ENCODE measurements around the gene PPP2R5D. TPM values are rescaled to one million over a fixed set of nuclear protein-coding genes. Genes with fewer than 3 reads are reported as not detected.
A peak's percentile ranks its signal among the peaks of the same experiment; 100 is the strongest.

Gene PPP2R5D
- total RNA-seq, 2 donors from 2014 or later: 57.5 to 59.1 TPM

DNA sequence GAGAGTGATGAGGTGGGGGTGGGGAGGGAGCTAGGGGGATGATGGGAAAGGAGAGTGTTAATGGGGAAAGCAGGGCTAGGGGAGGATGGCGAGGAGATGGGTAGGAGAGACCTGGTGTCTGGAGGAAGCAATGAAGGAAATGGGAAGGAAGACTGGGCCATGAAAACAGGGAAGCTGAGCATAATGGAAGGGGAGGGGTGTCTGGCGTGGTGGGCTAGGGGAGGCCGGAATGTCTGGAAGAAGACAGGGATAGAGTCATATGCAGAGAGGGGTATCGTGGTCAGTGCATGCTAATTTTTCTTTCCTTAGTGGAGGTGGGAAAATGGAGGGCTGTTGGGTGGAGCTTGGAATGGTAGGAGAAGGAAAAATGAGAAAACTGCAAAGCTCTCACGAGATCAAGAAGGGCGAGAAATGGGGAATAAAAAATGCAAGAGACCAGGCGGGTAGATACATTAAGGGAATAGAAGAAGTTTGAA lies 30.1 kb downstream of the PPP2R5D start:
- 2 to 4% methylated on average over 7 of the region's 7 CpGs for WGBS, 2 experiments (ENCODE audit: insufficient coverage in 1 of 2, insufficient read length in 1 of 2)
- Mint-ChIP-seq H3K4me1 (peaks cover 27% of the 10 kb centered on the region), H3K9me3 (no peaks in the 10 kb centered on the region), H3K27me3 (ENCODE audit: insufficient read depth) (peaks cover 1% of the 10 kb centered on the region), H3K36me3 (ENCODE audit: low read depth) (peaks cover 51% of the 10 kb centered on the region), H3K27ac (peak overlapping the region; percentile 83), H3K4me3 (peak overlapping the region; percentile 85)
- peaks cover 8% of the 10 kb centered on the region for H3K4me1 ChIP-seq (ENCODE audit: control insufficient read depth, insufficient read depth, low read length)
- H3K9me3 ChIP-seq (ENCODE audit: control insufficient read depth, low read length): no peaks in the 10 kb centered on the region
- no peak for DNase-seq
- H3K9ac ChIP-seq (ENCODE audit: extremely low read depth, low read length, poor library complexity, severe bottlenecking): peak overlapping the region; percentile 77
- peak overlapping the region; percentile 84 for H3K27ac ChIP-seq (ENCODE audit: low read depth, low read length)
- TF ChIP-seq CTCF (conservative IDR thresholded peaks at IDR 0.05): no peak
- peak overlapping the region; percentile 100 for H3K4me3 ChIP-seq (ENCODE audit: low read length)
- no peaks in the 10 kb centered on the region for H3K27me3 ChIP-seq (ENCODE audit: control insufficient read depth, insufficient read depth, low read length, poor library complexity, severe bottlenecking)
- peaks cover 58% of the 10 kb centered on the region for H3K36me3 ChIP-seq (ENCODE audit: control insufficient read depth, insufficient read depth, low read length)

- DNase-seq: no peak
- Histone ChIP-seq H3K9ac (ENCODE audit: extremely low read depth, low read length, poor library complexity, severe bottlenecking) (no peak overlapping the region), H3K4me3 (ENCODE audit: low read length) (no peak overlapping the region)
These were observed 32.0 kb downstream of the PPP2R5D start for GRCh38 chr6:43016176-43016942.

DNA sequence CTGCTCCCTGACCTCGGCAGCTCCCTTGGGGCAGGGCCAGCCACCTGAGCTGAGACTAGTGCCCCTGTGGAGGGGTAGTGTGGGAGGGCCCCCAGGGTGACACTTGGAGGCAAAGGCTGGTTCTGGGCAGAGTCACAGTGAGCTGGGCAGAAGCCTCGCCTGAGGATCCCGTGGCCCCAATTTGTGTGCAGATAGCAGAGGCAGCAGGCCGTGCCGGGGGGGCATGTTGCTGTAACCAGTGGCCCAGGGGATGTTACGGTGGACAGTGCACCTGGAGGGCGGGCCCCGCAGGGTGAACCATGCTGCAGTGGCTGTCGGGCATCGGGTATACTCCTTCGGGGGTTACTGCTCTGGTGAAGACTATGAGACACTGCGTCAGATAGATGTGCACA lies 32.6 kb downstream of the PPP2R5D start:
- no peak overlapping the region for H3K4me3 Mint-ChIP-seq
- no peak overlapping the region for H3K9ac ChIP-seq (ENCODE audit: extremely low read depth, low read length, poor library complexity, severe bottlenecking)
- peaks cover 34% of the 10 kb centered on the region for H3K36me3 Mint-ChIP-seq (ENCODE audit: low read depth)

More at GRCh38 chr6:43016176-43016942, 32.0 kb downstream of the PPP2R5D start:
- peaks cover 37% of the 10 kb centered on the region for H3K4me1 Mint-ChIP-seq
- H3K9me3 Mint-ChIP-seq: no peaks in the 10 kb centered on the region
- Histone ChIP-seq H3K36me3 (ENCODE audit: control insufficient read depth, insufficient read depth, low read length) (peaks cover 51% of the 10 kb centered on the region), H3K27ac (ENCODE audit: low read depth, low read length) (no peak overlapping the region), H3K9me3 (ENCODE audit: control insufficient read depth, low read length) (no peaks in the 10 kb centered on the region), H3K27me3 (ENCODE audit: control insufficient read depth, insufficient read depth, low read length, poor library complexity, severe bottlenecking) (no peaks in the 10 kb centered on the region), H3K4me1 (ENCODE audit: control insufficient read depth, insufficient read depth, low read length) (peaks cover 15% of the 10 kb centered on the region)
- H3K36me3 Mint-ChIP-seq (ENCODE audit: low read depth): peaks cover 39% of the 10 kb centered on the region
- peak overlapping the region; percentile 37 for H3K4me3 Mint-ChIP-seq
- peak overlapping the region; percentile 81 for H3K27ac Mint-ChIP-seq
- 88 to 94% methylated on average over 6 to 7 of the region's 7 CpGs for WGBS, 2 experiments (ENCODE audit: insufficient coverage in 1 of 2, insufficient read length in 1 of 2)
- H3K27me3 Mint-ChIP-seq (ENCODE audit: insufficient read depth): peaks cover 1% of the 10 kb centered on the region
- TF ChIP-seq CTCF (conservative IDR thresholded peaks at IDR 0.05): no peak

More for the DNA sequence above, 32.6 kb downstream of the PPP2R5D start:
- H3K27ac ChIP-seq (ENCODE audit: low read depth, low read length): no peak overlapping the region
- H3K27me3 ChIP-seq (ENCODE audit: control insufficient read depth, insufficient read depth, low read length, poor library complexity, severe bottlenecking): no peaks in the 10 kb centered on the region
- Mint-ChIP-seq H3K27me3 (ENCODE audit: insufficient read depth) (peaks cover 1% of the 10 kb centered on the region), H3K9me3 (no peaks in the 10 kb centered on the region), H3K4me1 (peaks cover 37% of the 10 kb centered on the region), H3K27ac (peak overlapping the region; percentile 73)
- H3K36me3 ChIP-seq (ENCODE audit: control insufficient read depth, insufficient read depth, low read length): peaks cover 45% of the 10 kb centered on the region
- no peak for DNase-seq
- no peak for TF ChIP-seq CTCF (conservative IDR thresholded peaks at IDR 0.05)
- H3K9me3 ChIP-seq (ENCODE audit: control insufficient read depth, low read length): no peaks in the 10 kb centered on the region
- 94 to 95% methylated on average over 6 to 12 of the region's 12 CpGs for WGBS, 2 experiments (ENCODE audit: insufficient coverage in 1 of 2, insufficient read length in 1 of 2)
- H3K4me3 ChIP-seq (ENCODE audit: low read length): no peak overlapping the region
- H3K4me1 ChIP-seq (ENCODE audit: control insufficient read depth, insufficient read depth, low read length): peaks cover 14% of the 10 kb centered on the region

Data from endodermal cell (in vitro differentiated cells).